Keratinocyte (primary cell): ENCODE measurements around the gene DENND1A. TPM values are rescaled to one million over a fixed set of nuclear protein-coding genes. Genes with fewer than 3 reads are reported as not detected.

Experiments used
- DNase-seq: peaks from one replicate; pipeline ENCODE4 v3.0.0-alpha.2; 2011; ENCODE audit warnings: low read depth, missing footprints, low spot score
- FAIRE-seq: peaks from 2 replicates; lab custom pipeline; 2011; peaks lifted over from hg19 to GRCh38; lab: Jason Lieb, UNC
- H2AFZ ChIP-seq: 2 replicates; pipeline ENCODE4 v1.6.0; 2012; ENCODE audit warnings: low read length, control low read depth, inconsistent platforms; ENCODE audit not compliant: control insufficient read depth
- H3K27ac ChIP-seq: 2 replicates; pipeline ENCODE4 v1.5.1; 2011; ENCODE audit warnings: low read length; ENCODE audit not compliant: control insufficient read depth, insufficient read depth
- H3K27me3 ChIP-seq: 3 replicates; pipeline ENCODE4 v1.6.0; 2011; ENCODE audit warnings: low read length; ENCODE audit not compliant: control insufficient read depth, insufficient read depth; ENCODE audit errors: extremely low read depth
- H3K36me3 ChIP-seq, 2 experiments: 2 replicates in 1 of 2; 3 replicates in 1 of 2; pipeline ENCODE4 v1.5.1; 2011; ENCODE audit warnings: low read length in 2 of 2, mild to moderate bottlenecking in 1 of 2; ENCODE audit not compliant: control insufficient read depth in 2 of 2, insufficient read depth in 2 of 2; ENCODE audit errors: extremely low read depth in 1 of 2
- H3K4me1 ChIP-seq: 3 replicates; pipeline ENCODE4 v1.5.1; 2011; ENCODE audit warnings: low read length; ENCODE audit not compliant: control insufficient read depth, insufficient read depth; ENCODE audit errors: extremely low read depth
- H3K4me2 ChIP-seq: 3 replicates; pipeline ENCODE4 v1.6.0; 2011; ENCODE audit warnings: low read depth, low read length; ENCODE audit not compliant: control insufficient read depth, insufficient read depth; ENCODE audit errors: extremely low read depth
- H3K4me3 ChIP-seq, 3 experiments: fragments of 200-600 bp in 1 of 3; sonication (generic) in 1 of 3; 2 replicates in 2 of 3; 3 replicates in 1 of 3; pipeline ENCODE4 v1.5.1; 2011 to 2016; ENCODE audit warnings: low read length in 3 of 3, mild to moderate bottlenecking in 3 of 3, control low read depth in 2 of 3, inconsistent platforms in 1 of 3, low read depth in 1 of 3, mixed read lengths in 1 of 3, mixed run types in 1 of 3, moderate library complexity in 1 of 3; ENCODE audit not compliant: control insufficient read depth in 2 of 3, insufficient read depth in 2 of 3; ENCODE audit errors: extremely low read depth in 1 of 3
- H3K79me2 ChIP-seq: 2 replicates; pipeline ENCODE4 v1.6.0; 2012; ENCODE audit warnings: low read length; ENCODE audit not compliant: control insufficient read depth, insufficient read depth
- H3K9ac ChIP-seq: 3 replicates; pipeline ENCODE4 v1.6.0; 2011; ENCODE audit warnings: low read length; ENCODE audit not compliant: control insufficient read depth, insufficient read depth; ENCODE audit errors: extremely low read depth
- H3K9me1 ChIP-seq: 3 replicates; pipeline ENCODE4 v1.6.0; 2011; ENCODE audit warnings: low read length; ENCODE audit not compliant: control insufficient read depth, insufficient read depth; ENCODE audit errors: extremely low read depth
- H3K9me3 ChIP-seq: 2 replicates; pipeline ENCODE4 v1.5.1; 2012; ENCODE audit warnings: low read depth, low read length; ENCODE audit not compliant: control insufficient read depth
- H4K20me1 ChIP-seq: 3 replicates; pipeline ENCODE4 v1.6.0; 2011; ENCODE audit warnings: low read length; ENCODE audit not compliant: control insufficient read depth, insufficient read depth; ENCODE audit errors: extremely low read depth
- EZH2 ChIP-seq: IDR thresholded peaks from one replicate; pipeline ENCODE4 v1.6.1; 2012; ENCODE audit warnings: inconsistent platforms, mild to moderate bottlenecking, low read length, moderate library complexity
- dilution Hi-C: fragments of 300-500 bp; cut with MboI; formaldehyde crosslinking; loops from one replicate; pipeline ENCODE4 v1.7.0; 2020; ENCODE audit warnings: low sequenced_read_pairs; ENCODE audit not compliant: extremely low pct_ligation_motif_present
- polyA plus RNA-seq, 5 experiments: library from polyadenylated mRNA; depleted of rRNA in 3 of 5; stranded (reverse) in 3 of 5; stranded (forward) in 1 of 5; unstranded in 1 of 5; fragments of >200 nt; gene quantifications; 1 replicate in 1 of 5; 2 replicates in 3 of 5; 3 replicates in 1 of 5; pipeline versions ENCODE4 v1.2.1 to v1.2.3, GENCODE V29; 2011 to 2012; ENCODE audit warnings: missing spikeins in 2 of 5, low read depth in 1 of 5, low replicate concordance in 1 of 5
- TF ChIP-seq, protein P1 (sequence below), 3 experiments: IDR thresholded peaks in 1 of 3; conservative IDR thresholded peaks in 1 of 3; optimal IDR thresholded peaks in 1 of 3; 2 replicates in 2 of 3; 3 replicates in 1 of 3; pipeline versions ENCODE3 to v1.5.1; 2011; ENCODE audit warnings: low read length in 3 of 3, mild to moderate bottlenecking in 3 of 3, moderate library complexity in 2 of 3, control low read depth in 1 of 3, inconsistent platforms in 1 of 3; ENCODE audit not compliant: insufficient read depth in 2 of 3; ENCODE audit errors: extremely low read depth in 1 of 3

DENND1A gene
- polyA plus RNA-seq, 1 donor (not counting 4 experiments of a cell fraction or from before 2014, with no cell fraction given) = 13.0 TPM

- H3K27ac ChIP-seq = no peak overlapping the region
- DNase-seq (no peak), FAIRE-seq (no peak)
- H2AFZ ChIP-seq = no peak overlapping the region
- no peaks in the 10 kb centered on the region for H3K27me3 ChIP-seq
- no peak overlapping the region for H3K4me3 ChIP-seq
- H3K9me1 ChIP-seq = no peaks in the 10 kb centered on the region
- H3K4me2 ChIP-seq = no peak overlapping the region
- dilution Hi-C loops = no loop called here
- H3K4me1 ChIP-seq = no peaks in the 10 kb centered on the region
- H3K36me3 ChIP-seq = peaks cover 0 to 3% of the 10 kb centered on the region in 2 experiments
- H3K9me3 ChIP-seq = no peaks in the 10 kb centered on the region
- H4K20me1 ChIP-seq = no peaks in the 10 kb centered on the region
- TF ChIP-seq, protein P1, sequence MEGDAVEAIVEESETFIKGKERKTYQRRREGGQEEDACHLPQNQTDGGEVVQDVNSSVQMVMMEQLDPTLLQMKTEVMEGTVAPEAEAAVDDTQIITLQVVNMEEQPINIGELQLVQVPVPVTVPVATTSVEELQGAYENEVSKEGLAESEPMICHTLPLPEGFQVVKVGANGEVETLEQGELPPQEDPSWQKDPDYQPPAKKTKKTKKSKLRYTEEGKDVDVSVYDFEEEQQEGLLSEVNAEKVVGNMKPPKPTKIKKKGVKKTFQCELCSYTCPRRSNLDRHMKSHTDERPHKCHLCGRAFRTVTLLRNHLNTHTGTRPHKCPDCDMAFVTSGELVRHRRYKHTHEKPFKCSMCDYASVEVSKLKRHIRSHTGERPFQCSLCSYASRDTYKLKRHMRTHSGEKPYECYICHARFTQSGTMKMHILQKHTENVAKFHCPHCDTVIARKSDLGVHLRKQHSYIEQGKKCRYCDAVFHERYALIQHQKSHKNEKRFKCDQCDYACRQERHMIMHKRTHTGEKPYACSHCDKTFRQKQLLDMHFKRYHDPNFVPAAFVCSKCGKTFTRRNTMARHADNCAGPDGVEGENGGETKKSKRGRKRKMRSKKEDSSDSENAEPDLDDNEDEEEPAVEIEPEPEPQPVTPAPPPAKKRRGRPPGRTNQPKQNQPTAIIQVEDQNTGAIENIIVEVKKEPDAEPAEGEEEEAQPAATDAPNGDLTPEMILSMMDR (optimal IDR thresholded peaks at IDR 0.05 in 1 of 3, IDR thresholded peaks at IDR 0.05 in 1 of 3, conservative IDR thresholded peaks at IDR 0.05 in 1 of 3; ENCODE audit: extremely low read depth in 1 of 3, insufficient read depth in 2 of 3, low read length in 3 of 3) = no peak
- TF ChIP-seq EZH2 = no peak
- H3K9ac ChIP-seq = no peak overlapping the region
- H3K79me2 ChIP-seq = no peaks in the 10 kb centered on the region
Observed at GRCh38 chr9:123586275-123586674, 343.7 kb downstream of the DENND1A start.

- dilution Hi-C loops = no loop called here
- H3K27me3 ChIP-seq = no peaks in the 10 kb centered on the region
- H3K9me1 ChIP-seq = no peaks in the 10 kb centered on the region
- no peak overlapping the region for H3K9ac ChIP-seq
- H3K4me1 ChIP-seq = no peaks in the 10 kb centered on the region
- no peaks in the 10 kb centered on the region for H3K79me2 ChIP-seq
- H4K20me1 ChIP-seq = no peaks in the 10 kb centered on the region
- no peak overlapping the region for H3K4me2 ChIP-seq
- TF ChIP-seq, protein P1 (optimal IDR thresholded peaks at IDR 0.05 in 1 of 3, IDR thresholded peaks at IDR 0.05 in 1 of 3, conservative IDR thresholded peaks at IDR 0.05 in 1 of 3; ENCODE audit: extremely low read depth in 1 of 3, insufficient read depth in 2 of 3, low read length in 3 of 3) = no peak
- TF ChIP-seq EZH2 = no peak
- FAIRE-seq = no peak
- H2AFZ ChIP-seq = no peak overlapping the region
- peaks cover 0 to 3% of the 10 kb centered on the region in 2 experiments for H3K36me3 ChIP-seq
- no peaks in the 10 kb centered on the region for H3K9me3 ChIP-seq
- no peak overlapping the region for H3K27ac ChIP-seq
- no peak overlapping the region for H3K4me3 ChIP-seq
- no peak for DNase-seq
Observed at GRCh38 chr9:123584202-123585176, 345.4 kb downstream of the DENND1A start.
